Erythroblast (primary cell): ENCODE data around the gene MCCC2.
"Not testable (repeated sequence)": the region's sequence is repeated elsewhere in the genome, so short reads cannot be mapped to it uniquely, and the experiment has no call there.

Source experiments
- GATA1 ChIP-seq: IDR thresholded peaks from 2 replicates; pipeline ENCODE4 v1.6.1; 2011; ENCODE audit warnings: low read depth, mild to moderate bottlenecking, control low read depth, low read length, moderate library complexity
- POLR2A ChIP-seq: IDR thresholded peaks from 2 replicates; pipeline ENCODE4 v1.6.1; 2011; ENCODE audit warnings: mild to moderate bottlenecking, low read length

GRCh38 chr5:71577839-71578238 lies 9.3 kb upstream of the MCCC2 start:
- not testable (repeated sequence) for TF ChIP-seq POLR2A, GATA1
